Upper lobe of right lung (tissue), 1 donor: Measurements from ENCODE around the gene GRIA4. TPM values are rescaled to one million over a fixed set of nuclear protein-coding genes. Genes with fewer than 3 reads are reported as not detected.

Experiments used
- ATAC-seq: fragments of 200-7000 bp; cut with Tn5 transposase; one replicate; pipeline ENCODE4 v1.9.1; 2020; ENCODE audit warnings: mild to moderate bottlenecking, moderate library complexity
- DNase-seq: peaks from one replicate; pipeline ENCODE4 v3.0.0-alpha.2; 2020
- H3K27ac ChIP-seq: fragments of 200-600 bp; one replicate; pipeline ENCODE4 v1.8.0; 2022
- H3K27me3 ChIP-seq: fragments of 200-600 bp; one replicate; pipeline ENCODE4 v1.8.0; 2022; ENCODE audit warnings: mild to moderate bottlenecking
- H3K36me3 ChIP-seq: fragments of 200-600 bp; one replicate; pipeline ENCODE4 v1.8.0; 2022
- H3K4me1 ChIP-seq: fragments of 200-600 bp; one replicate; pipeline ENCODE4 v1.8.0; 2022
- H3K4me3 ChIP-seq: fragments of 200-600 bp; one replicate; pipeline ENCODE4 v1.8.0; 2022; ENCODE audit warnings: mild to moderate bottlenecking
- H3K9me3 ChIP-seq: fragments of 200-600 bp; one replicate; pipeline ENCODE4 v1.8.0; 2022
- CTCF ChIP-seq: fragments of 200-600 bp; IDR thresholded peaks from one replicate; pipeline ENCODE4 v1.8.0; 2022; ENCODE audit warnings: antibody characterized with exemption
- intact Hi-C: fragments of 100-400 bp; cut with DNase I; formaldehyde crosslinking; loops from one replicate; pipeline ENCODE4 v1.11.0; 2022
- total RNA-seq: library from RNA; stranded (reverse); fragmentation: NEBNext Ultra II Directional; extraction: Animal tissue kit (Norgen Biotek cat#: 25700); gene quantifications from one replicate; pipeline ENCODE4 v1.2.1, GENCODE V29; 2021
- donor health status: DM: no; HTN: yes; CAD: no; lungs with severe emphysema.

GRIA4 gene
- total RNA-seq, 1 donor from 2014 or later, result not detected

- DNase-seq (no peak), ATAC-seq (no peak)
- intact Hi-C loops, result no loop called here
- no peaks in the 10 kb centered on the region for H3K27me3 ChIP-seq
- no peaks in the 10 kb centered on the region for H3K4me1 ChIP-seq
- H3K27ac ChIP-seq, result no peak overlapping the region
- no peaks in the 10 kb centered on the region for H3K9me3 ChIP-seq
- TF ChIP-seq CTCF, result no peak
- H3K36me3 ChIP-seq, result no peaks in the 10 kb centered on the region
- H3K4me3 ChIP-seq, result no peak overlapping the region
Observed at GRCh38 chr11:105582497-105582896, 27.4 kb upstream of the GRIA4 start.

GRCh38 chr11:105588001-105588400, 21.9 kb upstream of the GRIA4 start:
- no peak for ATAC-seq
- Histone ChIP-seq H3K4me3 (no peak overlapping the region), H3K36me3 (no peaks in the 10 kb centered on the region), H3K27me3 (no peaks in the 10 kb centered on the region), H3K4me1 (no peaks in the 10 kb centered on the region), H3K27ac (no peak overlapping the region), H3K9me3 (no peaks in the 10 kb centered on the region)
- no peak for DNase-seq
- no peak for TF ChIP-seq CTCF
- intact Hi-C loops, result no loop called here

- no peak for TF ChIP-seq CTCF
- no peaks in the 10 kb centered on the region for H3K9me3 ChIP-seq
- H3K4me3 ChIP-seq, result no peak overlapping the region
- intact Hi-C loops, result no loop called here
- no peaks in the 10 kb centered on the region for H3K27me3 ChIP-seq
- ATAC-seq (no peak), DNase-seq (no peak)
- no peak overlapping the region for H3K27ac ChIP-seq
- H3K4me1 ChIP-seq, result no peaks in the 10 kb centered on the region
- no peaks in the 10 kb centered on the region for H3K36me3 ChIP-seq
Observed at GRCh38 chr11:105589346-105589745, 20.5 kb upstream of the GRIA4 start.

- H3K4me3 ChIP-seq, result no peak overlapping the region
- TF ChIP-seq CTCF, result no peak
- intact Hi-C loops, result no loop called here
- no peaks in the 10 kb centered on the region for H3K4me1 ChIP-seq
- no peaks in the 10 kb centered on the region for H3K9me3 ChIP-seq
- H3K36me3 ChIP-seq, result no peaks in the 10 kb centered on the region
- no peak overlapping the region for H3K27ac ChIP-seq
- DNase-seq (no peak), ATAC-seq (no peak)
- no peaks in the 10 kb centered on the region for H3K27me3 ChIP-seq
Observed at GRCh38 chr11:105592035-105592434, 17.8 kb upstream of the GRIA4 start.

- no peak for TF ChIP-seq CTCF
Observed at GRCh38 chr11:105598371-105598770, 11.5 kb upstream of the GRIA4 start.

GRCh38 chr11:105603156-105603555, 6.7 kb upstream of the GRIA4 start:
- no peak overlapping the region for H3K4me3 ChIP-seq
- no peaks in the 10 kb centered on the region for H3K36me3 ChIP-seq
- TF ChIP-seq CTCF, result no peak
- H3K27me3 ChIP-seq, result no peaks in the 10 kb centered on the region
- H3K9me3 ChIP-seq, result no peaks in the 10 kb centered on the region
- no peaks in the 10 kb centered on the region for H3K4me1 ChIP-seq
- intact Hi-C loops, result no loop called here
- ATAC-seq (no peak), DNase-seq (no peak)
- H3K27ac ChIP-seq, result no peak overlapping the region

More at GRCh38 chr11:105598371-105598770, 11.5 kb upstream of the GRIA4 start:
- Histone ChIP-seq H3K27ac (no peak overlapping the region), H3K36me3 (no peaks in the 10 kb centered on the region), H3K4me1 (no peaks in the 10 kb centered on the region), H3K9me3 (no peaks in the 10 kb centered on the region), H3K27me3 (no peaks in the 10 kb centered on the region), H3K4me3 (no peak overlapping the region)
- DNase-seq (no peak), ATAC-seq (no peak)
- intact Hi-C loops, result no loop called here
